SU-DHL-6 (cell line): Measurements from ENCODE around the gene PRTN3.

ENCODE experiments used
- H2AFZ ChIP-seq: fragments of 200-600 bp; sonication (generic); 2 replicates; pipeline ENCODE4 v1.6.1; 2014; ENCODE audit warnings: low read depth, mild to moderate bottlenecking, moderate library complexity, mixed read lengths, antibody characterized with exemption, low read length; ENCODE audit not compliant: severe bottlenecking
- H3F3A ChIP-seq: fragments of 200-600 bp; shearing (Covaris generic); 2 replicates; pipeline ENCODE4 v1.6.0; 2016; ENCODE audit warnings: antibody characterized with exemption, mild to moderate bottlenecking; ENCODE audit not compliant: insufficient read depth
- H3K27ac ChIP-seq: fragments of 200-600 bp; sonication (generic); 2 replicates; pipeline ENCODE4 v1.5.1; 2016; ENCODE audit warnings: low read depth, mild to moderate bottlenecking, low read length, moderate library complexity, mixed read lengths
- H3K27me3 ChIP-seq: fragments of 200-600 bp; sonication (generic), shearing (Covaris generic); 2 replicates; pipeline ENCODE4 v1.6.0; 2014; ENCODE audit warnings: mild to moderate bottlenecking, low read length
- H3K36me3 ChIP-seq: fragments of 200-600 bp; sonication (generic); 2 replicates; pipeline ENCODE4 v1.6.1; 2014; ENCODE audit warnings: mild to moderate bottlenecking, low read length, mixed read lengths
- H3K4me2 ChIP-seq: fragments of 300-600, 200-600 bp; shearing (Covaris generic), sonication (generic); 2 replicates; pipeline ENCODE4 v1.6.0; 2014; ENCODE audit warnings: low read length, low read depth, mild to moderate bottlenecking; ENCODE audit not compliant: poor library complexity, severe bottlenecking
- H3K4me3 ChIP-seq: fragments of 200-600 bp; sonication (generic); 2 replicates; pipeline ENCODE4 v1.5.1; 2014; ENCODE audit warnings: antibody characterized with exemption, low read length, mild to moderate bottlenecking, mixed read lengths; ENCODE audit not compliant: insufficient read depth, poor library complexity, severe bottlenecking
- H3K79me2 ChIP-seq: fragments of 200-600 bp; sonication (generic); 2 replicates; pipeline ENCODE4 v1.6.1; 2014; ENCODE audit warnings: mild to moderate bottlenecking, low read length, moderate library complexity; ENCODE audit not compliant: insufficient read depth
- H3K9ac ChIP-seq: fragments of 200-600 bp; sonication (generic); 2 replicates; pipeline ENCODE4 v1.7.0; 2014; ENCODE audit warnings: mild to moderate bottlenecking, low read length
- H3K9me2 ChIP-seq: fragments of 200-600 bp; sonication (generic); replicated peaks from 2 replicates; pipeline ENCODE4 v1.6.1; 2014; ENCODE audit warnings: low read length; ENCODE audit not compliant: insufficient read depth
- H3K9me3 ChIP-seq: fragments of 200-600 bp; sonication (generic); 2 replicates; pipeline ENCODE4 v1.6.1; 2014; ENCODE audit warnings: low read length, mixed read lengths; ENCODE audit not compliant: insufficient read depth
- H4K20me1 ChIP-seq: fragments of 200-600 bp; sonication (generic); 2 replicates; pipeline ENCODE4 v1.6.1; 2014; ENCODE audit warnings: low read depth, mild to moderate bottlenecking, antibody characterized with exemption, low read length, moderate library complexity, mixed read lengths
- CTCF ChIP-seq: fragments of 200-600 bp; sonication (generic); IDR thresholded peaks from one replicate; pipeline ENCODE4 v1.5.1; 2017; ENCODE audit warnings: antibody characterized with exemption, mild to moderate bottlenecking, low read length, moderate library complexity; ENCODE audit not compliant: insufficient read depth, poor library complexity, severe bottlenecking
- EZH2phosphoT487 ChIP-seq: fragments of 200-600 bp; sonication (generic), shearing (Covaris generic); conservative IDR thresholded peaks from 2 replicates; pipeline ENCODE4 v1.6.1; 2018; ENCODE audit warnings: mild to moderate bottlenecking, antibody characterized with exemption, low read length, moderate library complexity, mixed read lengths

PRTN3 gene

GRCh38 chr19:792306-792885 lies 48.4 kb upstream of the PRTN3 start:
- H3K4me2 ChIP-seq = no peak overlapping the region
- H2AFZ ChIP-seq = no peak overlapping the region
- no peak overlapping the region for H3K4me3 ChIP-seq
- no peaks in the 10 kb centered on the region for H4K20me1 ChIP-seq
- H3K27ac ChIP-seq = no peak overlapping the region
- H3F3A ChIP-seq = no peaks in the 10 kb centered on the region
- H3K9me2 ChIP-seq = no peaks in the 10 kb centered on the region
- H3K9me3 ChIP-seq = no peaks in the 10 kb centered on the region
- TF ChIP-seq EZH2phosphoT487 = no peak
- TF ChIP-seq CTCF = no peak
- H3K79me2 ChIP-seq = no peaks in the 10 kb centered on the region
- H3K9ac ChIP-seq = no peak overlapping the region
- H3K36me3 ChIP-seq = no peaks in the 10 kb centered on the region
- no peaks in the 10 kb centered on the region for H3K27me3 ChIP-seq

DNA sequence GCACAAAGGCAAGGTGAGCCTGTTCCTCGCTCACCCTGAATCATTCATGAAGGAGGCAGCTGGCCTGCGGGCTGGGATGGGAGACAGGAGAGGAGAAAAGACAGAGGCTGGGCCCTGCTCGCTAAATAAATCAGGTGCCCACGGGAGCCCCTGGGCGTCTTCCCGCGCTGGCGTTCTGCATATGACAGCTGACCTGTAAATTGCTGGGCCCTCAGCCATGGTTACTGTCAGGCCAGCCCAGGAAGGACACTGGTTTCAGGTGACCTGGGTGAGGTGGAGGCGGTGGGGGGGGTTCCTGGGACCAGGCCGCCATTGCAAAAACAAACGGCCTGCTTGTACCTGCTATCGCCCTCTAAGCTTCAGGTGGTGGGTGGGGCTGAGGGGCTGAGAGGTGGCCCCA lies 47.0 kb upstream of the PRTN3 start:
- Histone ChIP-seq H3K9ac (no peak overlapping the region), H3K9me2 (no peaks in the 10 kb centered on the region), H3K79me2 (peaks cover 10% of the 10 kb centered on the region), H3K36me3 (no peaks in the 10 kb centered on the region), H3K9me3 (no peaks in the 10 kb centered on the region), H3K4me2 (no peak overlapping the region), H3F3A (no peaks in the 10 kb centered on the region), H3K4me3 (no peak overlapping the region), H4K20me1 (no peaks in the 10 kb centered on the region), H3K27me3 (no peaks in the 10 kb centered on the region), H2AFZ (no peak overlapping the region), H3K27ac (no peak overlapping the region)
- no peak for TF ChIP-seq EZH2phosphoT487
- no peak for TF ChIP-seq CTCF

DNA sequence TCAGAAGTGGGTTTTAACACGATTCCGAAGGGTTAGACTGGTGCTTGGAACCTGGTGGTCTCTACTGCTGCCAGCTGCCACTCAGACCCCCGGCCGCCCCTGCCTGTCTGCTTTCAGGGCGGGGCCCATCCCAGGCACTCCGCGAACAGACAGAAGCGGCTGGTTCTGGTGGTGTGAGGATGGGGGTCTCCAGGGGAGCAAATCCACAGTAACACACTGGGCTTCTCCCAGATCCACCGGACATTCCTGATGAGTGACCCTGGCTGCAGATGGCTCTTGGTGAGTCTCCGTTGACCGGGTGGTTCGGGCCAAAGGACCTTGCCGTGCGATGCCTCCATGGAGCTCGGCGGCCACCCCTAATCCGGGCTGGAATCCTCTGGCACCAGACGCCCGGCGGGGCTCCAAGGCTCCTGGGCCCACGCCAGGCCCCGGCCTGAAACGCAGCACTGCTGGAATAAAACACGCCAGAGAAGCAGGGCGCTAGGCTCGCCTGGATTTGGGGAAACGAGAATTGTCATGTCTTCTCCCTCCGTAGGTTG lies 45.7 kb upstream of the PRTN3 start:
- no peaks in the 10 kb centered on the region for H3K9me2 ChIP-seq
- TF ChIP-seq CTCF (no peak), EZH2phosphoT487 (no peak)
- no peak overlapping the region for H3K4me2 ChIP-seq
- H3F3A ChIP-seq = no peaks in the 10 kb centered on the region
- no peak overlapping the region for H3K9ac ChIP-seq
- H3K4me3 ChIP-seq = no peak overlapping the region
- peaks cover 5% of the 10 kb centered on the region; the same call in 1 of the 2 replicates for H3K36me3 ChIP-seq
- no peaks in the 10 kb centered on the region for H3K9me3 ChIP-seq
- no peaks in the 10 kb centered on the region for H3K27me3 ChIP-seq
- H3K27ac ChIP-seq = no peak overlapping the region
- H2AFZ ChIP-seq = no peak overlapping the region
- peaks cover 23% of the 10 kb centered on the region for H3K79me2 ChIP-seq
- peaks cover 10% of the 10 kb centered on the region for H4K20me1 ChIP-seq
